K562 (cell line): Measurements from ENCODE around the gene BOD1L1. TPM values are rescaled to one million over a fixed set of nuclear protein-coding genes. Genes with fewer than 3 reads are reported as not detected.

Experiments
- ATAC-seq: fragments of 200-7000 bp; cut with Tn5 transposase; 3 replicates; pipeline ENCODE4 v1.9.1; 2020; ENCODE audit warnings: moderate library complexity
- BruUV-seq: library from RNA; stranded (reverse); fragments of 400-500 nt; replicated peaks from 2 replicates; lab custom pipeline; 2021; lab: Mats Ljungman, UMichigan
- CTCF ChIA-PET: fragments of 300-600 bp; formaldehyde crosslinking; extraction: SDS; loops from one replicate; lab custom pipeline; 2021; ENCODE audit warnings: low intra/inter-chr PET ratio; lab: Yijun Ruan, JAX
- POLR2A ChIA-PET: fragments of 300-600, 350-650 bp; sonication (Branson Sonifier 250); formaldehyde crosslinking; extraction: SDS; loops from one replicate; lab custom pipeline; 2021; ENCODE audit warnings: antibody characterized with exemption, inconsistent platforms; lab: Yijun Ruan, JAX
- DNase-seq, 4 experiments: peaks; one replicate each; pipeline versions ENCODE4 v3.0.0 to v3.0.0-alpha.2; 2011 to 2018; ENCODE audit warnings: low spot score in 3 of 4, mixed read lengths in 3 of 4; ENCODE audit errors: extremely low read depth in 1 of 4
- FAIRE-seq: peaks from 2 replicates; lab custom pipeline; 2011; peaks lifted over from hg19 to GRCh38; lab: Jason Lieb, UNC
- H2AFZ ChIP-seq: 2 replicates; pipeline ENCODE4 v1.6.0; 2011; ENCODE audit warnings: low read depth, low read length, control low read depth, inconsistent platforms
- H3K27ac ChIP-seq: fragments of 200-600 bp; 3 replicates; pipeline ENCODE4 v1.8.0; 2011; ENCODE audit warnings: low read depth, mild to moderate bottlenecking, control low read depth, inconsistent platforms, low read length, moderate library complexity, mixed read lengths; ENCODE audit errors: extremely low read depth
- H3K27me3 ChIP-seq, 2 experiments: fragments of 300-600 bp in 1 of 2; 2 replicates in 1 of 2; 3 replicates in 1 of 2; pipeline versions ENCODE4 v1.6.0 to v1.8.0; 2011; ENCODE audit warnings: inconsistent platforms in 2 of 2, low read length in 2 of 2, mild to moderate bottlenecking in 1 of 2, mixed read lengths in 1 of 2, moderate library complexity in 1 of 2; ENCODE audit not compliant: control insufficient read depth in 2 of 2, insufficient read depth in 2 of 2
- H3K36me3 ChIP-seq: fragments of 300-600 bp; 3 replicates; pipeline ENCODE4 v1.8.0; 2011; ENCODE audit warnings: mild to moderate bottlenecking, low read length, inconsistent platforms; ENCODE audit not compliant: control insufficient read depth, insufficient read depth
- H3K4me1 ChIP-seq, 2 experiments: fragments of 200-600 bp in 1 of 2; replicated peaks in 1 of 2; 2 replicates in 1 of 2; 3 replicates in 1 of 2; pipeline versions ENCODE4 v1.5.1 to v1.8.0; 2011; ENCODE audit warnings: inconsistent platforms in 2 of 2, low read length in 2 of 2, mild to moderate bottlenecking in 1 of 2, mixed read lengths in 1 of 2, moderate library complexity in 1 of 2; ENCODE audit not compliant: control insufficient read depth in 2 of 2, insufficient read depth in 2 of 2
- H3K4me2 ChIP-seq: 2 replicates; pipeline ENCODE4 v1.6.1; 2011; ENCODE audit warnings: low read length, control low read depth, inconsistent platforms, mixed read lengths; ENCODE audit not compliant: insufficient read depth
- H3K4me3 ChIP-seq: fragments of 200-600 bp; sonication (generic), shearing (Covaris generic); 2 replicates; pipeline ENCODE4 v1.5.1; 2016; ENCODE audit warnings: control low read depth, inconsistent platforms
- H3K79me2 ChIP-seq: fragments of 200-600 bp; 3 replicates; pipeline ENCODE4 v1.8.0; 2011; ENCODE audit warnings: low read length, inconsistent platforms; ENCODE audit not compliant: control insufficient read depth, insufficient read depth
- H3K9ac ChIP-seq, 2 experiments: 2 replicates each; pipeline versions ENCODE4 v1.6.0 to v1.6.1; 2011; ENCODE audit warnings: low read depth in 2 of 2, low read length in 2 of 2, control low read depth in 1 of 2, inconsistent platforms in 1 of 2, mild to moderate bottlenecking in 1 of 2, mixed read lengths in 1 of 2; ENCODE audit not compliant: insufficient read depth in 1 of 2
- H3K9me1 ChIP-seq: one replicate; pipeline ENCODE4 v1.6.0; 2011; ENCODE audit warnings: inconsistent platforms, mild to moderate bottlenecking, low read length, moderate library complexity; ENCODE audit not compliant: control insufficient read depth, insufficient read depth
- H3K9me3 ChIP-seq: replicated peaks from 2 replicates; pipeline ENCODE4 v1.5.1; 2011; ENCODE audit warnings: low read depth, low read length, inconsistent platforms; ENCODE audit not compliant: control insufficient read depth, insufficient read depth
- H4K20me1 ChIP-seq: replicated peaks from 2 replicates; pipeline ENCODE4 v1.6.1; 2011; ENCODE audit warnings: low read length, inconsistent platforms, mixed read lengths; ENCODE audit not compliant: control insufficient read depth, insufficient read depth
- BCOR ChIP-seq: fragments of 450-650 bp; IDR thresholded peaks from 2 replicates; pipeline ENCODE4 v1.6.1; 2016
- CBFA2T2 ChIP-seq: fragments of 450-650 bp; conservative IDR thresholded peaks from 2 replicates; pipeline ENCODE4 v1.6.1; 2017; ENCODE audit warnings: mild to moderate bottlenecking
- CXXC5 ChIP-seq: fragments of 250-450 bp; sonication (Bioruptor Pico); IDR thresholded peaks from 2 replicates; pipeline ENCODE4 v1.8.0; 2022; ENCODE audit warnings: inconsistent platforms, mild to moderate bottlenecking, moderate library complexity
- E2F1 ChIP-seq: sonication (generic); formaldehyde crosslinking; IDR thresholded peaks from 2 replicates; pipeline ENCODE4 v1.8.1; 2023; ENCODE audit warnings: mild to moderate bottlenecking, missing genetic modification reagents, moderate library complexity
- EHMT2 ChIP-seq: fragments of 450-650 bp; IDR thresholded peaks from 2 replicates; pipeline ENCODE4 v1.6.1; 2018; ENCODE audit warnings: antibody characterized with exemption
- HIVEP1 ChIP-seq: fragments of 250-450 bp; sonication (Bioruptor Pico); IDR thresholded peaks from 2 replicates; pipeline ENCODE4 v1.4.0; 2020; ENCODE audit warnings: mild to moderate bottlenecking
- HMG20A ChIP-seq: fragments of 450-650 bp; formaldehyde crosslinking; conservative IDR thresholded peaks from 2 replicates; pipeline ENCODE4 v1.4.0; 2020; ENCODE audit warnings: mild to moderate bottlenecking, mixed read lengths
- MCM2 ChIP-seq: fragments of 450-650 bp; IDR thresholded peaks from 2 replicates; pipeline ENCODE4 v1.6.1; 2017; ENCODE audit warnings: low read depth, mild to moderate bottlenecking
- MED1 ChIP-seq: sonication (generic); formaldehyde crosslinking; IDR thresholded peaks from 2 replicates; pipeline ENCODE4 v1.8.1; 2023; ENCODE audit warnings: missing genetic modification reagents, borderline replicate concordance
- MYNN ChIP-seq, 2 experiments: sonication (generic); formaldehyde crosslinking in 1 of 2; IDR thresholded peaks; 2 replicates each; pipeline versions ENCODE4 v1.5.0 to v1.6.1; 2016 to 2020; ENCODE audit warnings: antibody characterized with exemption in 1 of 2, missing genetic modification reagents in 1 of 2
- NFIX ChIP-seq: fragments of 250-450 bp; sonication (Bioruptor Pico); IDR thresholded peaks from 2 replicates; pipeline ENCODE4 v1.4.0; 2020; ENCODE audit warnings: low read depth, mild to moderate bottlenecking, moderate library complexity
- PCBP1 ChIP-seq: fragments of 200-400 bp; formaldehyde crosslinking; IDR thresholded peaks from 2 replicates; pipeline ENCODE4 v1.6.1; 2018; ENCODE audit warnings: mild to moderate bottlenecking, low read depth, low read length; ENCODE audit not compliant: poor library complexity, severe bottlenecking
- RBM14 ChIP-seq: fragments of 200-400 bp; formaldehyde crosslinking; IDR thresholded peaks from 2 replicates; pipeline ENCODE4 v1.6.1; 2018; ENCODE audit warnings: low read depth, mild to moderate bottlenecking, low read length, moderate library complexity, borderline replicate concordance; ENCODE audit not compliant: insufficient read depth
- SAFB2 ChIP-seq: fragments of 200-400 bp; formaldehyde crosslinking; IDR thresholded peaks from 2 replicates; pipeline ENCODE4 v1.6.1; 2018; ENCODE audit warnings: borderline replicate concordance, low read length, low read depth, moderate library complexity; ENCODE audit not compliant: severe bottlenecking
- SLC30A9 ChIP-seq: fragments of 250-450 bp; sonication (Bioruptor Pico); IDR thresholded peaks from 2 replicates; pipeline ENCODE4 v1.8.0; 2022; ENCODE audit warnings: mild to moderate bottlenecking, moderate library complexity
- STAT5B ChIP-seq: fragments of 250-450 bp; sonication (Bioruptor Pico); IDR thresholded peaks from 2 replicates; pipeline ENCODE4 v1.8.0; 2021; ENCODE audit warnings: mild to moderate bottlenecking, inconsistent platforms
- ZBTB26 ChIP-seq: fragments of 450-650 bp; formaldehyde crosslinking; IDR thresholded peaks from 2 replicates; pipeline ENCODE4 v1.4.0; 2022; ENCODE audit warnings: missing genetic modification characterization
- ZNF12 ChIP-seq: sonication (generic); formaldehyde crosslinking; IDR thresholded peaks from 2 replicates; pipeline ENCODE4 v1.4.0; 2020; ENCODE audit warnings: mild to moderate bottlenecking, missing genetic modification reagents
- ZNF174 ChIP-seq: fragments of 250-450 bp; sonication (Bioruptor Pico); IDR thresholded peaks from 2 replicates; pipeline ENCODE4 v1.4.0; 2020; ENCODE audit warnings: mild to moderate bottlenecking
- WGBS: fragments of 100-300 bp; shearing (Covaris generic); methylation state at CpG from one replicate; pipeline ENCODE4 v1.1.6; 2016; ENCODE audit warnings: low coverage, mixed read lengths; ENCODE audit not compliant: insufficient coverage; ENCODE audit errors: missing lambda C conversion rate; 5-methylcytosine and 5-hydroxymethylcytosine counted together
- in situ Hi-C: fragments of 300-500 bp; cut with MboI; formaldehyde crosslinking; loops from 4 replicates; pipeline ENCODE4 v1.15.0; 2018; ENCODE audit warnings: inconsistent platforms, mixed read lengths
- intact Hi-C: fragments of 100-400 bp; cut with micrococcal nuclease; formaldehyde crosslinking; loops from 2 replicates; pipeline ENCODE4 v1.14.2; 2022
- polyA plus RNA-seq, 8 experiments: library from polyadenylated mRNA; depleted of rRNA in 4 of 8; stranded (reverse) in 5 of 8; unstranded in 3 of 8; fragments of >200 nt; fragmentation: Nextera tagmentation in 2 of 8; fragmentation: Illumina TruSeq in 1 of 8; extraction: Ambion mirVana in 2 of 8; extraction: Trizol in 1 of 8; gene quantifications; 2 replicates each; pipeline versions ENCODE4 v1.2.1 to v1.2.3, GENCODE V29; 2011 to 2014; ENCODE audit warnings: inconsistent platforms in 1 of 8, missing spikeins in 1 of 8
- total RNA-seq, 7 experiments: library from RNA; depleted of rRNA in 6 of 7; stranded (reverse); fragments of >200 nt in 6 of 7; fragmentation: Illumina TruSeq in 2 of 7; extraction: Trizol in 2 of 7; gene quantifications; 2 replicates each; pipeline versions ENCODE4 v1.2.1 to v1.2.3, GENCODE V29; 2011 to 2021; ENCODE audit warnings: low replicate concordance in 1 of 7

BOD1L1 gene
- total and polyA plus RNA-seq, 9 of the 15 experiments (the other 6 are each of a cell fraction or from before 2014, with no cell fraction given): 4.8 to 23.2 (median 17.7) TPM

GRCh38 chr4:13522282-13523104 lies 105.0 kb downstream of the BOD1L1 start (continued):
- TF ChIP-seq NFIX (CRISPR knock-in tag): no peak
- TF ChIP-seq E2F1 (CRISPR knock-in tag): no peak
- no peak for TF ChIP-seq SLC30A9

GRCh38 chr4:13521047-13521446 lies 106.5 kb downstream of the BOD1L1 start:
- POLR2A ChIA-PET: no interaction called here
- TF ChIP-seq PCBP1 (no peak), BCOR (no peak), MED1 (CRISPR knock-in tag) (no peak), MCM2 (no peak), ZNF174 (CRISPR knock-in tag) (no peak), SAFB2 (no peak), HIVEP1 (no peak), EHMT2 (no peak), ZBTB26 (CRISPR knock-in tag) (no peak), CXXC5 (no peak), HMG20A (no peak), ZNF12 (CRISPR knock-in tag) (no peak), CBFA2T2 (no peak), STAT5B (no peak), MYNN (IDR thresholded peaks at IDR 0.05) (no peak), MYNN (CRISPR knock-in tag; IDR thresholded peaks at IDR 0.05) (no peak), RBM14 (no peak)

More at GRCh38 chr4:13521047-13521446, 106.5 kb downstream of the BOD1L1 start:
- Histone ChIP-seq H3K4me2 (no peak overlapping the region), H3K9me3 (no peaks in the 10 kb centered on the region), H3K27ac (no peak overlapping the region), H3K36me3 (no peaks in the 10 kb centered on the region), H3K4me1 (peaks cover 2 to 14% of the 10 kb centered on the region in 2 experiments; a peak in 4 of 5 replicates), H2AFZ (no peak overlapping the region), H3K4me3 (no peak overlapping the region), H3K27me3 (peaks cover 2 to 21% of the 10 kb centered on the region in 2 experiments; a peak in 3 of 5 replicates), H3K9ac (no peak overlapping the region), H4K20me1 (no peaks in the 10 kb centered on the region), H3K79me2 (no peaks in the 10 kb centered on the region), H3K9me1 (no peaks in the 10 kb centered on the region)
- in situ Hi-C loops (no loop called here), intact Hi-C loops (no loop called here)
- DNase-seq (peak in 1 of 4 experiments; percentile 18), ATAC-seq (peak; percentile 56; the same call in 2 of the 3 replicates), FAIRE-seq (peak; percentile 62)
- WGBS: 10% methylated on average over 2 of the region's 2 CpGs
- CTCF ChIA-PET: no interaction called here
- no TSS peak for BruUV-seq
